CD4-positive, alpha-beta T cell treated with Interleukin-17A for 4 hours (primary cell): Measurements from ENCODE around the gene CREG1.
"Not testable (repeated sequence)": the region's sequence is repeated elsewhere in the genome, so short reads cannot be mapped to it uniquely, and the experiment has no call there.

ENCODE experiments used
- DNase-seq: peaks from one replicate; pipeline ENCODE4 v3.0.0-alpha.2; 2020; ENCODE audit warnings: mixed read lengths

Gene CREG1

GRCh38 chr1:167553136-167554027 lies at the start of gene CREG1:
CREG1 (minus strand) TSS chr1:167553762.
- peak; percentile 94 for DNase-seq

DNA sequence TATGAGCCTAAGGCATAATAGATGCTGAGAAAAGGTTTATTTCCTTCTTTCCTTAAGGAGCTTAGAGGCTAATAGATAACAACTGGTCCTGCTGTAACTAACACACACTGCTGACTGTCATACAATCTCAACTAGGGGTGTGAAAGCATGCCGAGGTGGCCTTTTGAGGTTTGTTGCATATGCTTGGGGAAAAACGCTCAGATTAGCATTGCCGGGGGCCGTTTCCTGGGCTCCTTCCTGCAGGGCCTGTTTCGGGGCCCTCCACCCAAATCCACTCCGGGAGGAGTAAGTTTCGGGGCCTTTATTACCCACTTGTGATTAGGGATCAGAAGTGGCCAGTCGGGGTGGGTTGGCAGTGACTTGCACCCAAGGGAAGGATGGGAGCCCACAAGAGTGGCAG lies 49.3 kb upstream of the CREG1 start:
- DNase-seq, result peak; percentile 49

GRCh38 chr1:167601442-167602383 lies 48.2 kb upstream of the CREG1 start:
- peak; percentile 43 for DNase-seq

DNA sequence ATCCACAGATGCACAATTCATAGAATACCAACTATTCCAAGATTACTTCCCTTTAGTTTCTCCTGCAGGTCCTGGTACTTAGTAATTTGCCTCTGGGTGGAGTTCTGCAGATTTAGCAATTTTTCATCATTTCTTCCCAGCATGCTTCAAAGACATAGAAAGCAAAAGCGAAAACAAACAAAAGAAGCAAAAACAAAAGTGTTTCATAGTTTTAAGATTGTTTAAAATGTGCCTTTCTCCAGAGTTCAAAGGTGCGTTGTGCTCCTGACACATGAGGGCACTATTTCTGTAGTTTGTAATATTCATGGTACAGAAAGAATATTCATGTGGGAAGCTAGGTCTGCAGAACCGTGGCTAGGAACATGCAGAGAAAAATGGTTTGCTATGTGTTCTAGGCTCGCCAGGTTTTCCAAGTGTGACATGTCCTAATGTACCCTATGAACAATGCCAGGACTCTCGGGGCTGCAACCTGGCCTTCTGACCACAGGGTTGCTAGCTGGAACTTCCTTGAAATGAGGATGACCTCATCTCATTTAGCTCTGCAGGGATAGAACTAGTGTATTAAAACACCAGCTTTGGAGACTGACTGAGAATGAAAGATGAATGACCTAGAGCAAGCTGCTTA lies 46.5 kb upstream of the CREG1 start:
- peak; percentile 59 for DNase-seq

DNA sequence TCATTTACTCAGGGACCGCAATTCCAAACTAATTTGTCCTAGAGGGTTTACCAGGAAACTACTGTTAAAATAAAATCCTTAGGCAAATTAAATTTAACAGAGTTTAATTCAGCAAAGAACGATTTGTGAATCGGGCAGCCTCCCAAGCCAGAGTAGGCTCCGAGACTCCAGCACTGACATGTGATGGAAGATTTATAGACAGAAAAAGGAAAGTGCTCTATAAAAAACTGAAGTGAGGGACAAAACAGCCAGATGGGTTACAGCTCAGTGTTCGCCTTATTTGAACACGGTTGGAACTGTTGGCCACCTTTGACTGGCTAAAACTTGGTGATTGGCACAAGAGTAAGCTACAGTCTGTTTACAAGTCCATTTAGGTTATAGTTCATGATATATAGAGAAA lies 41.3 kb upstream of the CREG1 start:
- DNase-seq, result no peak

DNA sequence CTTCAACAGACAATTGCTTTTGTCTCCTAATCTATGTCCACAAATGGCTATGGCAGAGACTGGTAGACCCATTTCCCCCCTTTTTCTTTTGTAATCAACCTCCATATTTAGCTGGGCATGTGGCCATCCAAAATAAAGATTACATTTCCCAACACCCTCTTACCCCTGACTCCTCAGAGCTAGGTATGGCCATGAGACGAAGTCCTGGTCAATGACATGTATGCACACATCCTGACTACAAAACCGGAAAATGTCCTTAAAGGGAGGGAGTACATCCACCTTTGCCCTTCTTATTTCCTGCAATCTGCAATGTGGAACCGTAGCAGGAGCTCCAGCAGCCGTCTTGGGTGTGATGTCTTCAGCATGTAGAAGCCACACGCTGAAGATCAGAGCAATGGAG lies 40.3 kb upstream of the CREG1 start:
- DNase-seq, result no peak

DNA sequence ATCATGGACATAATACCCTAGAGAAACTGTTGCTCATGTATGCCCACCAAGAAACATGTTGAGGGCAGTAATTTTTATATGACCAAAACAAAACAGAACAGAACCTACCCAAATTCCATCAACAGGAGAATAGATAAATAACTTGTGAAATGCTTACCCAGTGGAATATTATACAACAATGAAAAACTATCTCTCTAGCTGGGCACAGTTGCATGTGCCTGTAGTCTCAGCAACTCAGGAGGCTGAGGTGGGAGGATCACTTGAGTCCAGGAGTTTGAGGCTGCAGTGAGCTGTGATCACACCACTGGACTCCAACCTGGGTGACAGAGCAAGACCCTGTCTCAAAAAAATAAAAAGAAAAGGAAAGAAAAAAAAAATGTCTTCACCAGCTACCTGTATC lies 38.9 kb upstream of the CREG1 start:
- DNase-seq, result no peak

DNA sequence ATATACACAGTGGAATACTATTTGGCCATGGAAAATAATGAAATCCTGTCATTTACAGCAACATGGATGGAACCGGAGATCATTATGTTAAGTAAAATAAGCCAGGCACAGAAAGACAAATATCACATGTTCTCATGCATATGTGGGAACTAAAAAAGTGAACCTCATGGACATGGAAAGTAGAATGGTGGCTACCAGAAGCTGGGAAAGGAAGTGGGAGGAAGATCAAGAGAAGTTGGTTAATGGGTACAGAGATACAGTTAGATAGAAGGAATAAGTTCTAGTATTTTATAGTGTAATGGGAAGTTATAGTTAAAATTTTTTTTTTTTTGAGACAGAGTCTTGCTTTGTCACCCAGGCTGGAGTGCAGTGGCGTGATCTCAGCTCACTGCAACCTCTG lies 34.8 kb upstream of the CREG1 start:
- DNase-seq, result no peak

GRCh38 chr1:167587872-167588271 lies 34.3 kb upstream of the CREG1 start:
- no peak for DNase-seq

GRCh38 chr1:167587342-167587741 lies 33.8 kb upstream of the CREG1 start:
- DNase-seq, result no peak

- DNase-seq, result no peak
Observed at GRCh38 chr1:167584581-167584980, 31.0 kb upstream of the CREG1 start.

GRCh38 chr1:167582722-167583121 lies 29.2 kb upstream of the CREG1 start:
- no peak for DNase-seq

DNA sequence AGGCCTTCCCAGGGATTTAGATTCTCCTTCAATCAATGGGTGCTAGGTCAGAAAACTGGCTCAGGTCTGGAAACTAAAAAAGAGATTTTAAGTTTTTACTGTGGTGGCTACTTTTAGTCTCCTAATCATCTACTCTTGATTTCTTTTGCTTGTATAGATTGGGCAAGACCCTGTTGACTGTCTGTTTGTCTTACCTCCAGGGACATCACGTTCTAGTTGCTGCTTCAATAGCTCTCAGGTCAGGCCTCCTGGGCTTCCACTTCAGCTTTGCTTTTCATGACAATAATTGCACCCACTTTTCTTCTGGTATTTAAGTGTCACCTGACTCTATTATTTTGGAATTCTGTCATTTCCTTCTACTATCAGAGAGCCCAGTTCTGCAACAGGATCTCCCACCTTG lies 28.5 kb upstream of the CREG1 start:
- DNase-seq, result no peak

GRCh38 chr1:167579986-167580385 lies 26.4 kb upstream of the CREG1 start:
- no peak for DNase-seq

DNA sequence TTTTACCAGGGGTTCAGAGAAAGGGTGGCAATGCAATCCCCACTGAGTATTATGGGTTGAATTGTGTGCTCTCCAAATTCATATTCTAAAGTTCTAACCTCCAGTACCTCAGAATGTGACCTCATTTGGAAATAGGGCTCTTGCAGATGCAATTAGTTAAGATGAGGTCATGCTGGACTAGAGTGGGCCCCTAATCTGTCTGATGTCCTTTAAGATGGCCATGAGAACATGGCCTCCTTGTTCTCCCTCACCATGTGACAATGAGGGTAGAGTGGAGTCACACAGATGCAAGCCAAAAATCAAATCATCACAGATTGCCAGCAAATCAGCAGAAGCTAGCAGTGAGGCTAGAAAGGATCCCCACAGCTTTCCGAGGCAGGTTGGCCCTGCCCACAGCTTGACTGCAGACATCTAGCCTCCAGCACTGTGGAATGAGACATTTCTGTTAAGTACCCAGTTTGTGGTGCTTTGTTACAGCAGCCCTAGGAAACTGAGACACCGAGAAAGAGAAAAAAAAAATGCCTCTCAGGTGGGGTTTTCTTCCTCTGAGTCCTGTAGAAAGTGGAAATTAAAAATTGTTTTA lies 25.5 kb upstream of the CREG1 start:
- no peak for DNase-seq

DNA sequence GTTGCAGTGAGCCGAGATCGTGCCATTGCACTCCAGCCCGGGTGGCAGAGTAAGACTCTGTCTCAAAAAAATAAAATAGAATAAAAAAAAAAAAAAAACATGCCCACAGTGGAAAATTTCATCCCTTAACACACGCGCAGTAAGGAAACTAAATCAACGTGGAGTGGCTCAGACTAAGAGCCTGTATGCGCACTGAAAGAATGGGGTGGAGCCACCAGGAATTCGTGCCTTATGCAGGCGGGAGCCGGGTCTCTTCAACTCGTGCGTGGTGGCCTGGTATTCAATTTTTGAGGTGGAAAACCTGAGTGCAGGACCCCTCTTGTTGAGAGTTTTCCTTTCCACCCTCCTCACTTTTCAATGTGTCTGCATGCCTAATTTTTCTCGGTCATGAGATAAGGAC lies 22.1 kb upstream of the CREG1 start:
- no peak for DNase-seq

DNA sequence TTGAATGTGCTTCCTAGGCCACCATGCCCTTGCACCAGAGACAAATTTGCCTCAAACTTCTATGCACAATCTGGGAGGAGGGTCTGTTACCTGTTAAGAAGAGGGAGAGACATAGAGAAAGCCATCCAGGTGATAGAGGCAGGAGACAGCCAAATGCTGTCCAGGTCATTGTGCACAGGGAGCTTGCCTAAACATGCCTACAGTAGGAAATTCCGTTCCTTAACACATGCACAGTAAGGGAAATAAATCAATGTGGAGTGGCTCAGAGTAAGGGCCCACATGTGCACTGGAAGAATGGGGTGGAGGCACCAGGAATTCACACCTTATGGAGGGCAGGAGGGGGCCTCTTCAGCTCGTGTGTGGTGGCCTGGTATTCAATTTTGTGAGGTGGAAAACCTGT lies 19.5 kb upstream of the CREG1 start:
- DNase-seq, result no peak

DNA sequence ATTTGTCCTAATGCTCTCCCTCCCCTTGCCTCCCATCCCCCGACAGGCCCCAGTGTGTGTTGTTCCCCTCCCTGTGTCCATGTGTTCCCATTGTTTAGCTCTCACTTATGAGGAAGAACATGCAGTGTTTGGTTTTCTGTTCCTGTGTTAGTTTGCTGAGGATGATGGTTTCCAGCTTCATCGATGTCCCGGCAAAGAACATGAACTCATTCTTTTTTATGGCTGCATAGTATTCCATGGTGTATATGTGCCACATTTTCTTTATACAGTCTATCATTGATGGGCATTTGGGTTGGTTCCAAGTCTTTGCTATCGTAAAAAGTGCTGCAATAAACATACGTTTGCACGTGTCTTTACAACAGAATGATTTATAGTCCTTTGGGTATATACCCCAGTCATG lies 17.1 kb upstream of the CREG1 start:
- DNase-seq, result not testable (repeated sequence)

DNA sequence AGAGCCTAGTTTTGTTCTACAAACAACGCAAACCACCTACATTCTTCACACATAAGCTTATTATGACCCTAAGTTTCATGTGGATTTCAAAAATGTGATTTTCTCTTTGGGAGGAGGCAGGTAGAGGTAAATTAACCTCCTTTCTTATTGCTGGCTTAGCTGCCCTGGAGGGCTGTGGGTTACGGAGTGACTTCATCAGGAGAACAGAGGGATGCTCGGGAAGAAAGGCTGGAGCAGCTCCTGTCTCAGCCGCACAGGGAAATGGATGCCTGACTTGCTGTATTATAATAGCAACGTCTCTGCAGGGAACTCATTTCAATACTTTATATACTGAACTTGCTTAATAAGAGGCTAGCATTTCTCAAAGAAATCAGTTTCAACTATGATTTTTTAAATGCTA lies 14.1 kb upstream of the CREG1 start:
- DNase-seq, result no peak

- no peak for DNase-seq
Observed at GRCh38 chr1:167566766-167567165, 13.2 kb upstream of the CREG1 start.

DNA sequence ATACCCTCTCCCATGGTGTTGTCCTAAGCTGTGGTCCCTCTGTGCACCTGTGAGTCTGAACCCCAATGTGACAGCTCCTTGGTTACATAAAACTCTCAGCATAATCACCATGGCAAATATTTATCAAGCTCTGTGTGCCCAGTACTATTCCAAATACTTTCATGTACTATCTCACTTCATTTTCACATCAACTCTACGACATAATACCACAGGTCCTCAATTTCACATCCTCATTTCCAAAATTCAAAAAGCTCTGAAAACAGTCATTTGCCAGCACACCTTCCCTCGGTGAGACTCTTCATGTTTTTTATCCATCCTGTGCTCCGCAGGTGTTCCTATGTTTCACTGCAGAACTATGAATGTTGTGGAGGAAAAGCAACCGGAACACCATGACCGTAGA lies 12.4 kb upstream of the CREG1 start:
- no peak for DNase-seq

- DNase-seq, result no peak
Observed at GRCh38 chr1:167564612-167565270, 11.2 kb upstream of the CREG1 start.
